ENCODE data around the gene NMNAT3. TPM values are rescaled to one million over a fixed set of nuclear protein-coding genes. Genes with fewer than 3 reads are reported as not detected.

Gene NMNAT3
- total RNA-seq, 2 donors from 2014 or later, result 6.4 to 9.5 TPM

DNA sequence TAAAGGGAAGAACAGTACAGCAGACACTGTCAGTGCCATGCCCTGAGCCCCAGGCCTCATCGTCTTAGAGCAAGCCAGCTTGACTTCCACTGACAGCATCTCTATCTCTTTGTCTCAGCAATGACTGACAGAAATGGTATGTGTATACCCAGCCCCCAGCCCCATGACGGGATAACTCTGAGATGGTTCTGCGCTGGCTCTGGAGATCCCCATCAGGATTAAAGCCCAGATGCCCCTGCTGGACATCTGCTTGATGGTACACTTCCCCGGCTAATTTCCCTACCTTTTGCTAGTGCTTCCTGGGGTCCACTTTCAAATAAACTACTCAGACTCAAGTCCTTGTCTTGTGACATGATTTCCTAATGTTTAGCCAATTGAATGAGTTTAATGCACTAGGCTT, 7.6 kb downstream of the NMNAT3 start:
- DNase-seq, result no peak
- Mint-ChIP-seq H3K4me3 (no peak overlapping the region), H3K27me3 (ENCODE audit: low read depth) (no peaks in the 10 kb centered on the region), H3K9me3 (no peaks in the 10 kb centered on the region), H3K4me1 (ENCODE audit: low read depth) (no peaks in the 10 kb centered on the region), H3K36me3 (ENCODE audit: insufficient read depth in 2 of 2) (no peaks in the 10 kb centered on the region), H3K27ac (no peak overlapping the region)
- no peak for ATAC-seq (replicated peaks in 1 of 2)

DNA sequence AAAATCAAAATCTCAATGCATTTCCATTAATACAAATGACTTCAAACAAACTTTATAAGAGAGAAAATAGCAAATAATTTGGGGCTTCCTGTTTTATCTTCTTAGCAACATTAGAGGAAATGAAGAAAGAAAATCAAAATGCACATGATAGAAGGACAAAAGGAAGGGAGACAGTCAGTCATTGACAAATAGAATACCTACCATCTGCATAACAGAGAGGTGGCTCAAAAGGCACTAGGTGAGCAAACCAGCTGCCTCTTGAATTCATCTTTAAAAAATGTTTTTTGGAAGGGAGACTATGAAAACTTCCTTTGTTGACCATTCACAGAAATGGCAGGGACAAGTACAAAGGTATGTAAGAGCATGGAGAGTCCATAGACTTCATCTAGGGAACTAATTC, 9.4 kb downstream of the NMNAT3 start:
- no peaks in the 10 kb centered on the region for H3K27me3 Mint-ChIP-seq (ENCODE audit: low read depth)
- DNase-seq (no peak), ATAC-seq (replicated peaks in 1 of 2) (no peak)
- no peak overlapping the region for H3K4me3 Mint-ChIP-seq
- H3K36me3 Mint-ChIP-seq (ENCODE audit: insufficient read depth in 2 of 2), result no peaks in the 10 kb centered on the region
- H3K9me3 Mint-ChIP-seq, result no peaks in the 10 kb centered on the region
- H3K4me1 Mint-ChIP-seq (ENCODE audit: low read depth), result no peaks in the 10 kb centered on the region
- H3K27ac Mint-ChIP-seq, result no peak overlapping the region

DNA sequence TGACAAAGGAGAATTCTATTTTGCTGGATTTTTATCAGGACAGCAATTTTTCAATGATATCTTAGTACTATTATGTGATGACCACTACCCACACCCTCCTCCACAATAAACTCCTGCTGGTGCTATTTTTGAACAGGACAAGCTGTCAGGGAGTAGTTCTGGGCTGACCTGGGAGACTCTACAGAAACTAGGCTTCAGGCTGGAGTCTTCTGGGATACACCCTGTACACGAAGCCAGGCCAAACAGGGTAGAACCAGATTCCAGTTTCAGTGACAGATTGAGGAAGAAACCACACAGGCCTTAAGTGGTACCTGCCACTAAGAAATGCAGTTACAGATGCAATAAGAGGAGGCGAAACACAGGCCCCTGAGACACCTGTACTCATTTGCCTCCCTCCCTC, 12.8 kb downstream of the NMNAT3 start:
- Mint-ChIP-seq H3K9me3 (no peaks in the 10 kb centered on the region), H3K27me3 (ENCODE audit: low read depth) (no peaks in the 10 kb centered on the region), H3K4me3 (no peak overlapping the region), H3K4me1 (ENCODE audit: low read depth) (no peaks in the 10 kb centered on the region), H3K36me3 (ENCODE audit: insufficient read depth in 2 of 2) (no peaks in the 10 kb centered on the region), H3K27ac (no peak overlapping the region)
- ATAC-seq (replicated peaks in 1 of 2) (no peak), DNase-seq (no peak)

DNA sequence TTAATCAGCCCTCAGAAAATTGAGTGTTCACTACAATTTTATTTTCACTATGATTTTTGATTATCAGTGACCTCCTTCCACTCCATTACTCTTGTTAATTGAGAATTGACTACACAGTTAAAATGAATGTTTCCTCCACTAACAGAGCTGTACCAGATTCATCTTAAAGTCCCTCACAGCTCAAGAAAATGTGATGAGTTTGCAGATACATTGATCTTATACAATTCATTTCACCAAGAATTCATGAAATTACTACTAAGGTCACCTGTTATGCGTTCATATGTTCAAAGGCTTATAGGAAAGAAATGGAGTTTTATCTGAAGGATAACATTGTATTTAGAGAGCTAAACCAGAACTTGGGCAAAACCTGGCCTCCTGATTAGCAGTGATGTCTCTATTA, 17.5 kb downstream of the NMNAT3 start:
- ATAC-seq (replicated peaks in 1 of 2) (no peak), DNase-seq (no peak)
- H3K9me3 Mint-ChIP-seq, result no peaks in the 10 kb centered on the region
- H3K36me3 Mint-ChIP-seq (ENCODE audit: insufficient read depth in 2 of 2), result no peaks in the 10 kb centered on the region
- H3K27me3 Mint-ChIP-seq (ENCODE audit: low read depth), result no peaks in the 10 kb centered on the region
- H3K4me3 Mint-ChIP-seq, result no peak overlapping the region
- H3K27ac Mint-ChIP-seq, result no peak overlapping the region
- H3K4me1 Mint-ChIP-seq (ENCODE audit: low read depth), result no peaks in the 10 kb centered on the region

GRCh38 chr3:139659511-139659910, 18.3 kb downstream of the NMNAT3 start:
- Mint-ChIP-seq H3K27me3 (ENCODE audit: low read depth) (no peaks in the 10 kb centered on the region), H3K9me3 (no peaks in the 10 kb centered on the region), H3K27ac (no peak overlapping the region), H3K36me3 (ENCODE audit: insufficient read depth in 2 of 2) (no peaks in the 10 kb centered on the region), H3K4me1 (ENCODE audit: low read depth) (peaks cover 4% of the 10 kb centered on the region), H3K4me3 (no peak overlapping the region)
- DNase-seq (no peak), ATAC-seq (replicated peaks in 1 of 2) (no peak)

DNA sequence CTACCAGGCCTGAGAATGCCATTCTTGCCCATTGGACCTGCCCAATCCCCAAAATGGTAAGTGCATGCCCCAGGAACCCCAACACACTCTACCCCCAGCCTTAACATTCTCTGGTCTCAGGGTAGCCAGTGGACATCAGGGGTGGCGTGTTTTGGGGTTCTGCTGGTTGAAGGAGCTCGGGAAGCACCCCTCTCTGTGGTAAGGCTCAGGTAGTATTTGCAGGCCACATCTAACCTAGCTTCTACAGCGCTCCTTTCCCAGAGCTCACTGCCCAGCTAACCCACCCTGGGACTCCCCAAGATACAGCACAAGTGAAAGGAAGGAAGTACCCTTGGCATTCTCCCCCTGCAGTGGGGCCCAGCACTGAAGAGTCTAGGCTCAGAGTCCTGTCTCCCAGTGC, 19.8 kb downstream of the NMNAT3 start:
- Mint-ChIP-seq H3K27ac (no peak overlapping the region), H3K4me1 (ENCODE audit: low read depth) (peaks cover 4% of the 10 kb centered on the region), H3K4me3 (no peak overlapping the region), H3K36me3 (ENCODE audit: insufficient read depth in 2 of 2) (no peaks in the 10 kb centered on the region), H3K9me3 (no peaks in the 10 kb centered on the region), H3K27me3 (ENCODE audit: low read depth) (no peaks in the 10 kb centered on the region)
- ATAC-seq (replicated peaks in 1 of 2), result no peak
- DNase-seq, result no peak

GRCh38 chr3:139657434-139657833, 20.3 kb downstream of the NMNAT3 start:
- no peaks in the 10 kb centered on the region for H3K36me3 Mint-ChIP-seq (ENCODE audit: insufficient read depth in 2 of 2)
- H3K27ac Mint-ChIP-seq, result no peak overlapping the region
- no peaks in the 10 kb centered on the region for H3K27me3 Mint-ChIP-seq (ENCODE audit: low read depth)
- H3K4me1 Mint-ChIP-seq (ENCODE audit: low read depth), result peaks cover 4% of the 10 kb centered on the region
- H3K9me3 Mint-ChIP-seq, result no peaks in the 10 kb centered on the region
- DNase-seq (no peak), ATAC-seq (replicated peaks in 1 of 2) (no peak)
- no peak overlapping the region for H3K4me3 Mint-ChIP-seq

DNA sequence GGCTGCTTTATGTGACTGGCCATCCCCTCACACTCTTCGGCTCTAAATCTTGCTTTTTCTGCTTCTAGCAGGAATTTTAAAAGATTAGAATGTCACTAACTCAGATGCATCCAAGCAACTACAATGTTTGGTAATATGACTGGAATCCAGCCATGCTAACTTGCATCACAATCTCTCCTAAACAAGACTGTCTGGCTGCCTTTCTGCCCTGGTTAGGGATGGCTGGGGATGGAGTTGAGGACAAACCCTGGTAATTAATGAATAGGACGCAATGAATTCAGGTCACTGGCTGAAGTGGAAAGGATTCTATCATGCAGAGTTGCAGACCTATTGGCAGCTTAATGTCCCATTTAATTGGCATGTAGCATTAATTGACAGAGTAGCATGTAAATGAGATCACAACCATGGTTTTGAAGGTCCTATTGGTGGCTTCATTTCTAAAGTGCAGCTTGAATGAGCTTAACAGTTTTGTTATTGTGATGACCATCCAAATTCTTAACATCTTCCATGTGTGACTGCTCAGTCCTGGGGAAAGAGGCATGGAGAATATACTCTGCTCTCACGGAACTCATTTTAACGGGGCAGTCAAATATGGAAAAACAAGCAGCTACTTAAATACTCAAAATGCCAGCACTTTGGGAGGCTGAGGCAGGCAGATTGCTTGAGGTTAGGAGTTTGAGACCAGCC, 21.7 kb downstream of the NMNAT3 start:
- no peak overlapping the region for H3K4me3 Mint-ChIP-seq
- ATAC-seq (replicated peaks in 1 of 2) (no peak), DNase-seq (no peak)
- no peaks in the 10 kb centered on the region for H3K27me3 Mint-ChIP-seq (ENCODE audit: low read depth)
- H3K36me3 Mint-ChIP-seq (ENCODE audit: insufficient read depth in 2 of 2), result no peaks in the 10 kb centered on the region
- H3K9me3 Mint-ChIP-seq, result no peaks in the 10 kb centered on the region
- peaks cover 4% of the 10 kb centered on the region for H3K4me1 Mint-ChIP-seq (ENCODE audit: low read depth)
- H3K27ac Mint-ChIP-seq, result no peak overlapping the region

DNA sequence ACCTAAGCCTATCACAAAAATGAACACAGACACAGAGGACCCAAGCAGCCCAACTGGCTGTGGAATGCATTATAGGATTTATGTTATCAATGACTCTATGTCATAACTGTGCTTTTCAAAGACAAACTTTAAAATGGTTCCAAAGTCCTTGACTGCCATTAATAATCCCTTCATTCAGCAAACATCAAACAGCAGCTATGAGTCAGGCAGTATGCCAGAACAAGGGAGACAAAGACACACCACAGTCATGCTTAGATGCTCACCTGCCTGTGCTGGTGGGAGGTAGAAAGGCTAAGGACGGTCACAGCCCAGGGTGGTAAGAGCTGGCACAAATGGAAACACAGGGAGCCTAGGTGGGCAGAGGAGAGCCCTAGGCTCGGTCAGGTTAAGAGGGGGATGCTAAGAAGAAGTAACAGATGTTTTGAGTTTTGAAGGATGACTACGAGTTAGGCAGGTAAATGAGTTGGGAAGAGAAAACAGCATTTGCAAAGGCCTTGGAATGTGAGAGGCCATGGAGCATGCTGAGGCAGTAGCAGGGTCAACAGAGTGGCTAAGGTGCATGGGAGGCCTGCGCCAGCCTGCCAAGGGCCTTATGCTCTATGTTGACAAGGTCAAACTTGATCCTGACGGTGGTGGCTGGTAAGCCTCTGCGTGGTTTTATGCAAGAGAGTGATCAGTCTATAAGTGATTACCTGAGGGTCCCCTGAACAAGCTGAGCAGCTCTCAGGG, 23.0 kb downstream of the NMNAT3 start:
- no peaks in the 10 kb centered on the region for H3K36me3 Mint-ChIP-seq (ENCODE audit: insufficient read depth in 2 of 2)
- H3K9me3 Mint-ChIP-seq, result no peaks in the 10 kb centered on the region
- no peak for ATAC-seq (replicated peaks in 1 of 2)

DNA sequence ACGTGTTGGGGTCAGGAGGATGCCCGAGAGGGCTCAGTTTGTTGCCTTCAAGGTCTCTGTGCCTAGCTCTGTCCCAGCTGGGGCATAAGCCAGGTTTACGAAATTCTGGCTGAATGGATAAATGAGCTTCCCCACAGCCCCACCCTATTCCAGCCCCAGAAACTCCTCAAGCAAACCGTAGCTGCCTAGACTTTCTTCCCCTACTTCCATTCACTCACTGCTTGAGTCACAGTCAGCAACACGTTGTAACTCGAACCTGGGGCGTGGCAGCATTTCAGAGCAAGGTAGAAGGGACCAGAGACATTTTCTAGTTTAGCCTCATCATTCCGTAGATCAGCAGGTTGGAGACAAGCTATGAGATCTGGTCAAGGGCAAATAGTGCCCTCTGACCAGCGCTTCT, 24.2 kb downstream of the NMNAT3 start:
- Mint-ChIP-seq H3K4me3 (no peak overlapping the region), H3K27ac (no peak overlapping the region), H3K27me3 (ENCODE audit: low read depth) (no peaks in the 10 kb centered on the region)

More for the DNA sequence above, 23.0 kb downstream of the NMNAT3 start:
- Mint-ChIP-seq H3K27me3 (ENCODE audit: low read depth) (no peaks in the 10 kb centered on the region), H3K4me1 (ENCODE audit: low read depth) (peaks cover 4% of the 10 kb centered on the region), H3K4me3 (no peak overlapping the region), H3K27ac (no peak overlapping the region)
- DNase-seq, result no peak

DNA sequence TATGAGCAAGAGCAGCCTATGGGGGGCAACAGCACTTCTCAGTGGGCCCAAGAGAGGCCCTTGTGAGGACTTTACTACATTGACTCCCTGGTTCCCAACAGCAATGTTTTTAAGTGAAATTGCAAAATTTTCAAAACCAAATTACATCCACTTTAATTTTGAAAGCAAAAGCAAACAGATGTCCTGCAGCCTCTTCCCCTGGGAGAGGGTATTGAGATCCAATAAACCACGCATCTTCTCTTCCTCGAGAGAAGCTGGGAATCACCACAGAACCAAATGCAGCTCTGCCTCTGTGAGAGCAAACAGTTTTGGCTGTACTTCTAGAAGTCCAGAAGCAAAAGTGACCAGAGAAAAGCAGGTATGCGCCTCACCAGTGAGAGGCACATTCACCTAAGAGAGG, 25.2 kb downstream of the NMNAT3 start:
- ATAC-seq (replicated peaks in 1 of 2) (no peak), DNase-seq (no peak)
- Mint-ChIP-seq H3K27me3 (ENCODE audit: low read depth) (no peaks in the 10 kb centered on the region), H3K27ac (no peak overlapping the region), H3K9me3 (no peaks in the 10 kb centered on the region), H3K36me3 (ENCODE audit: insufficient read depth in 2 of 2) (peaks cover 0 to 2% of the 10 kb centered on the region in 2 donors), H3K4me3 (no peak overlapping the region), H3K4me1 (ENCODE audit: low read depth) (peaks cover 4% of the 10 kb centered on the region)

More for the DNA sequence above, 24.2 kb downstream of the NMNAT3 start:
- Mint-ChIP-seq H3K4me1 (ENCODE audit: low read depth) (peaks cover 4% of the 10 kb centered on the region), H3K36me3 (ENCODE audit: insufficient read depth in 2 of 2) (no peaks in the 10 kb centered on the region), H3K9me3 (no peaks in the 10 kb centered on the region)
- ATAC-seq (replicated peaks in 1 of 2) (no peak), DNase-seq (no peak)

DNA sequence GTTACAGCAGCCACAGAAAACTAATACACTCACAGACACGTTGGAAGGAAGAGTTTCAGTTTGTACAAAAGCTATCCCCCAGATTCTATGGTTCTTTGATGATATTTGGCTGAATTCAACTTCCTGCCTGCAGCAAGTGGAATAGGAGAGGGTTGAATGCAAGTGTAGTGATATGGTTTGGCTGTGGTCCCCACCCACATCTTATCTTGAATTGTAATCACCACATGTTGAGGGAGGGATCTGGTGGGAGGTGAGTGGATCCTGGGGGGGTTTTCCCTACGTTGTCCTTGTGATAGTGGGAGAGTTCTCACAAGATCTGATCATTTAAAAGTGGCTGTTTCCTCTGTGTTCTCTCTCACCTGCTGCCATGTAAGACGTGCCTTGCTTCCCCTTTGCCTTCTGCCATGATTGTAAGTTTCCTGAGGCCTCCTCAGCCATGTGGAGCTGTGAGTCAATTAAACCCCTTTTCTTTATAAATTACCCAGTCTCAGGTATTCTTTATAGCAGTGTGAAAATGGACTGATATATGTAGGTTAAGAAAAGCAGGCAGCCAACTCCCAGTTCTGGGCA, 29.8 kb downstream of the NMNAT3 start:
- H3K27me3 Mint-ChIP-seq (ENCODE audit: low read depth), result no peaks in the 10 kb centered on the region
- no peak overlapping the region for H3K4me3 Mint-ChIP-seq

DNA sequence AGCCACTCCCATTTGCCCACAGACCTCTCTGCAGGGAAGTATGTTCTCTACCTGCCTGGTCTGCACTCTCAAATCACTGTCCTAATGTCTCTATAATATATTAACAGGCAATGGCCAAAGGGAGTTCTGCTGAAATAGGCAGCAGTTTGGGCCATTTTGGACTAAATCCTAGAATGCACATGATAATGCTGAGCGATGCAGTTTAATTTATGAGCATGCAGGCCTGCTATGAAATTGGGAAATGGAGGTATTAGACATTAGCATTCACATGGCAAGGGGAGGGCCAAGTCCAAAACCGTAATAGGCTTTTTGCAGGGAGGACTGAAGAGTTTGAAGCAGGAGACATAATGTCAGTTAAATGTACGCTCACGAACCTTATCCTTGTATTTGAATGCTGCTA, 31.3 kb downstream of the NMNAT3 start:
- ATAC-seq (replicated peaks in 1 of 2) (no peak), DNase-seq (no peak)
- peaks cover 1 to 5% of the 10 kb centered on the region in 2 donors for H3K36me3 Mint-ChIP-seq (ENCODE audit: insufficient read depth in 2 of 2)
- no peak overlapping the region for H3K4me3 Mint-ChIP-seq
- H3K4me1 Mint-ChIP-seq (ENCODE audit: low read depth), result peaks cover 8% of the 10 kb centered on the region
- no peak overlapping the region for H3K27ac Mint-ChIP-seq
- peaks cover 0 to 9% of the 10 kb centered on the region in 2 donors for H3K9me3 Mint-ChIP-seq
- no peaks in the 10 kb centered on the region for H3K27me3 Mint-ChIP-seq (ENCODE audit: low read depth)

More for the DNA sequence above, 29.8 kb downstream of the NMNAT3 start:
- no peak for ATAC-seq (replicated peaks in 1 of 2)
- no peak overlapping the region for H3K27ac Mint-ChIP-seq
- H3K4me1 Mint-ChIP-seq (ENCODE audit: low read depth), result peaks cover 4% of the 10 kb centered on the region
- H3K36me3 Mint-ChIP-seq (ENCODE audit: insufficient read depth in 2 of 2), result peaks cover 1 to 5% of the 10 kb centered on the region in 2 donors
- no peak for DNase-seq
- H3K9me3 Mint-ChIP-seq, result peaks cover 0 to 9% of the 10 kb centered on the region in 2 donors
